Measurements from ENCODE around the gene ME1. TPM values are rescaled to one million over a fixed set of nuclear protein-coding genes. Genes with fewer than 3 reads are reported as not detected.
"Not testable (repeated sequence)": the region's sequence is repeated elsewhere in the genome, so short reads cannot be mapped to it uniquely, and the experiment has no call there.

ME1 gene
- total RNA-seq, 2 donors from 2014 or later, result 6.4 to 20.3 TPM

- DNase-seq (ENCODE audit: low spot score), result no peak
- no peak overlapping the region for H3K4me3 ChIP-seq
- H3K9me3 ChIP-seq, result no peaks in the 10 kb centered on the region
- no peak overlapping the region for H3K27ac ChIP-seq
- TF ChIP-seq CTCF (IDR thresholded peaks at IDR 0.05) (no peak), POLR2AphosphoS5 (IDR thresholded peaks at IDR 0.05) (no peak), POLR2A (IDR thresholded peaks at IDR 0.05) (no peak)
- 59% methylated on average over 1 of the region's 1 CpG for WGBS
- H3K27me3 ChIP-seq (replicated peaks; ENCODE audit: insufficient read depth), result no peaks in the 10 kb centered on the region
- H3K36me3 ChIP-seq, result no peaks in the 10 kb centered on the region
- no peaks in the 10 kb centered on the region for H3K4me1 ChIP-seq (replicated peaks)
- intact Hi-C loops (cut with DNase I), result no loop called here
Measured at GRCh38 chr6:83365931-83366330, 64.9 kb downstream of the ME1 start.

- intact Hi-C loops (cut with DNase I); H3K9me3 ChIP-seq; H3K36me3 ChIP-seq; H3K4me3 ChIP-seq; H3K4me1 ChIP-seq (replicated peaks); H3K27ac ChIP-seq; DNase-seq (ENCODE audit: low spot score); H3K27me3 ChIP-seq (replicated peaks; ENCODE audit: insufficient read depth): not testable (repeated sequence)
- 94% methylated on average over 6 of the region's 6 CpGs for WGBS
Measured at GRCh38 chr6:83362349-83362748, 68.5 kb downstream of the ME1 start.

GRCh38 chr6:83359638-83360037 lies 71.2 kb downstream of the ME1 start:
- H3K9me3 ChIP-seq, result no peaks in the 10 kb centered on the region
- 87% methylated on average over 3 of the region's 3 CpGs for WGBS
- H3K4me1 ChIP-seq (replicated peaks), result no peaks in the 10 kb centered on the region
- no peak for TF ChIP-seq CTCF (IDR thresholded peaks at IDR 0.05)
- no peak for TF ChIP-seq POLR2A (IDR thresholded peaks at IDR 0.05)
- no peak for TF ChIP-seq POLR2AphosphoS5 (IDR thresholded peaks at IDR 0.05)
- no peak overlapping the region for H3K4me3 ChIP-seq
- H3K27me3 ChIP-seq (replicated peaks; ENCODE audit: insufficient read depth), result no peaks in the 10 kb centered on the region
- intact Hi-C loops (cut with DNase I), result no loop called here
- no peak for DNase-seq (ENCODE audit: low spot score)
- no peaks in the 10 kb centered on the region for H3K36me3 ChIP-seq
- no peak overlapping the region for H3K27ac ChIP-seq

- Histone ChIP-seq H3K36me3 (no peaks in the 10 kb centered on the region), H3K27me3 (replicated peaks; ENCODE audit: insufficient read depth) (no peaks in the 10 kb centered on the region), H3K4me1 (replicated peaks) (no peaks in the 10 kb centered on the region), H3K9me3 (no peaks in the 10 kb centered on the region), H3K27ac (no peak overlapping the region), H3K4me3 (no peak overlapping the region)
- no peak for DNase-seq (ENCODE audit: low spot score)
- TF ChIP-seq POLR2AphosphoS5 (IDR thresholded peaks at IDR 0.05) (no peak), POLR2A (IDR thresholded peaks at IDR 0.05) (no peak), CTCF (IDR thresholded peaks at IDR 0.05) (no peak)
- intact Hi-C loops (cut with DNase I), result no loop called here
- 96% methylated on average over 1 of the region's 1 CpG for WGBS
Measured at GRCh38 chr6:83354747-83355146, 76.1 kb downstream of the ME1 start.

- WGBS, result 65% methylated on average over 3 of the region's 3 CpGs
- Histone ChIP-seq H3K36me3 (no peaks in the 10 kb centered on the region), H3K4me3 (no peak overlapping the region), H3K27me3 (replicated peaks; ENCODE audit: insufficient read depth) (no peaks in the 10 kb centered on the region), H3K4me1 (replicated peaks) (no peaks in the 10 kb centered on the region), H3K27ac (no peak overlapping the region), H3K9me3 (no peaks in the 10 kb centered on the region)
- no peak for TF ChIP-seq POLR2A (IDR thresholded peaks at IDR 0.05)
- DNase-seq (ENCODE audit: low spot score), result no peak
- intact Hi-C loops (cut with DNase I), result no loop called here
Measured at GRCh38 chr6:83352424-83353061, 78.3 kb downstream of the ME1 start.

GRCh38 chr6:83343121-83343520 lies 87.7 kb downstream of the ME1 start:
- no peaks in the 10 kb centered on the region for H3K9me3 ChIP-seq
- H3K27me3 ChIP-seq (replicated peaks; ENCODE audit: insufficient read depth), result no peaks in the 10 kb centered on the region
- TF ChIP-seq POLR2A (IDR thresholded peaks at IDR 0.05) (no peak), POLR2AphosphoS5 (IDR thresholded peaks at IDR 0.05) (no peak), CTCF (IDR thresholded peaks at IDR 0.05) (no peak)
- no peak overlapping the region for H3K27ac ChIP-seq
- H3K4me3 ChIP-seq, result no peak overlapping the region
- no peak for DNase-seq (ENCODE audit: low spot score)
- WGBS, result 92% methylated on average over 3 of the region's 3 CpGs
- H3K36me3 ChIP-seq, result no peaks in the 10 kb centered on the region
- no peaks in the 10 kb centered on the region for H3K4me1 ChIP-seq (replicated peaks)
- intact Hi-C loops (cut with DNase I), result no loop called here

Measured in prostate gland (tissue), 2 donors.